EL (cell line): ENCODE results near the gene HCAR2.
"Not testable (repeated sequence)": the region's sequence is repeated elsewhere in the genome, so short reads cannot be mapped to it uniquely, and the experiment has no call there.

Experiments used
- DNase-seq: peaks from one replicate; pipeline ENCODE4 v3.0.0-alpha.2; 2016

HCAR2 gene

GRCh38 chr12:122702890-122703611 lies at the start of gene HCAR2:
HCAR2 (minus strand) TSS chr12:122703357; CDS start chr12:122703283, 74 bp downstream.
- DNase-seq = not testable (repeated sequence)

DNA sequence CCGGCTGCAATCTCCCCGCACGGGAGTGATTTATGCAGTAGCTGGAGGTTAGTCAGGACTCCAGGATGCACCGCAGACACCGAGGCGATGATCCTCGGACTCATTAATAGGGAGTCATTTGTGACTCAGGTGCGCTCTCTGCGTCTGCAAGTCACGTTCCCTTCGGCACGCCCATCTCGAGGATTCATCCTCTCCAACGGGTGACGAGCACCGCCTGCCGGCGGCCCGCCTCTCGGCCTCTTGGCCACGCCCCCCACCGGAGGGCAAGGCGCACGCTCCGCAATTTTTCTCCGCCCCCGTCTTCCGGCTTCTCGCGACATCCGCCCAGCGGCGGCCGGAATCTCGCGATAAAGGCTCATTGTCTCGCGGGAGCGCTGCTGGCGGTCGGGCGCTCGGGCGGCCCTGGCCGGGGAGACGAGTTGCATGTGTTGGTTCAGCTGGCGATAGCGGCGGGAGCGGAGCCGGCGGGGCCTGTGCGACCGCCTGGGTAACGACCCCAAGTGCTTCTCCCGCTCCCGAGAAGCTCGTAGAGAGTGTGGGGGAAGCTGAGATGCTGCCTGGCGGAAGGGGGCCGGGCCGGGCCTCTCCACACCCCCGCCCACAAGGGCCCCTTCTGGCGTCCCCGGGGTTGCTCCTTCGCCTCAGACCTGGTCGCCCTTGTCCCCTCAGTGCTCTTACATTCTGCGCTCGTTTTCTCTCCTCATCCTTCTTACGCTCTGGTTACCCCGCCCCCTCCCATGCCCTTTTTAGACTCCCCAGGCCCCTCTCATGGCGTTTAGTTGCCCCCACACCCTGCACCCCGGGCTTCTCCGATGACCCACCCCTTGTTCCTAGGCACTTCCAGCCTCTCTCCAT lies 49.5 kb upstream of the HCAR2 start, which contains the start of gene DENR:
DENR (plus strand) TSS at position 361 of the 855 bp plus-strand sequence. CDS start 878 bp downstream, outside the sequence.
- peak; percentile 98 for DNase-seq

GRCh38 chr12:122750781-122751515 lies 47.8 kb upstream of the HCAR2 start:
- not testable (repeated sequence) for DNase-seq

DNA sequence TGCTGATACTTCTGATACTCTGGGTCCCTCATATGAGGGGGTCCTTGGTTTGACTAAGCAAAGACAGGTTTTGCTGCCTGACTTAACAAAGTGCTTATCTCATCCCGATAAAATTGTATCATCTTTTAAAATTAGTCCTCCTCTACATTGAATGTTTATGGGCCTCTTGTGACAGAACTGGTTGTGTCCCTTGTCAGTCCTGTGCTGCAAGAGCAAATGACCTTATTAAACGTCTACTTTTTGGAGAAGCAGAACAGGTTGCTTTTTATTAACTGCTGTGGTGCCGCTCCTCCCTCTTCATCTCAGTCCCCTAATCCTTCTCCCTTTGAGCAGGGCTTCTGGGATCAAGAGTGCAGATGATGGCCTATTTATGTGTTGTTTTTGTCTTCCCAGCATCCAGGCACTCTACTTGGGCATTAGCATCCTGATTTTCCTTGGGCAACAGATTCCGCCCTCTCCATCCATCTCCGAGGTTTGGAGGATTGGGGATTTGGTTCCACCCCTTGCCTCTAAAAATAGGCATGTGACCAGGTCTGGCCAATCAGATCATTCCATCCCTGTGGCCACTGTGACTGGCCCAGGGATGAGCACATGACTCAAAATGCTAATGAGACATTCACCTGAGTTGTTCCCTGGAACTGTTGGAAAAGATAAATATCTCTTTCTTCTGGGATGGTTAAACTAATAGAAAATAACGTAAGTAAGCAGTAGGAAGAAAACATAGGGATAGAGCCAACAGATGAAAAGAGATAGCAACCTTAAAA lies 46.6 kb upstream of the HCAR2 start:
- no peak for DNase-seq

- no peak for DNase-seq
Observed at GRCh38 chr12:122747224-122748135, 44.3 kb upstream of the HCAR2 start.

GRCh38 chr12:122743895-122744525 lies 40.9 kb upstream of the HCAR2 start:
- DNase-seq = no peak

- DNase-seq = peak; percentile 10
Observed at GRCh38 chr12:122740351-122740750, 37.2 kb upstream of the HCAR2 start.

DNA sequence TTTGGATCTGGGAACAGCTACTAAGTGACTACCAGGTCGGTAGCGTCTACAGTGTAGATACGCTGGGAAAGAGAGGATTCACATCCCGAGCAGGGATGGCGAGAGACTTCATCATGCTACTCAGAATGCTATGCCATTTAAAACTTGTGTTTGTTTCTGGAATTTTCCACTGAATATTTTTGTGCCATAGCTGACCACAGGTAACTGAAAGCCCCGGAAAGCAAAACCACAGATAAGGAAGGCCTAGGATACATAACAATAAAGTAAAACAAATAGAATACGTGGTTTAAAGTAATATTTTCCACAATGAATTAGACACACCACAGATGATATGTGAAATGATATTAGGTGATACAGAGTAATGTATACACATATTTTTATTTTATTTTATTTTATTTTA lies 35.4 kb upstream of the HCAR2 start:
- DNase-seq = no peak

DNA sequence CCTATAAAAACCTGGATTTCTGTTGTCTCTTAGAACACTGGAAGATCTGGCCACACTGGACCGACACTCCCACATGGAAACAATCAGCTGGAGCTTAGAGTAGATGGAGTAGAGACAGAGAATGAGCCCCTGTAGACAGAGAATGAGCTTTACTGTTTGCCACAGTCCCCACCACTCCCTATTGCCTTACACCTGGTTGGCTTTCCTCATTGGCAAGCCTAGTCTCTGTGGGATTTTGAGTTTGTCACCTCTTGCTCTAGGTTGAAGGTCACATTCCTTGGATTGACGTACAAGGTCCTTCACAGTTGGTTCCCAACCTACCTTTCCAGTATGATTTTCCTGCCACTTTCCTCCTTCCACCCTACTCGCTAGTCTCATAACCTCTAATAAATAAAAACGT lies 29.5 kb upstream of the HCAR2 start:
- no peak for DNase-seq

DNA sequence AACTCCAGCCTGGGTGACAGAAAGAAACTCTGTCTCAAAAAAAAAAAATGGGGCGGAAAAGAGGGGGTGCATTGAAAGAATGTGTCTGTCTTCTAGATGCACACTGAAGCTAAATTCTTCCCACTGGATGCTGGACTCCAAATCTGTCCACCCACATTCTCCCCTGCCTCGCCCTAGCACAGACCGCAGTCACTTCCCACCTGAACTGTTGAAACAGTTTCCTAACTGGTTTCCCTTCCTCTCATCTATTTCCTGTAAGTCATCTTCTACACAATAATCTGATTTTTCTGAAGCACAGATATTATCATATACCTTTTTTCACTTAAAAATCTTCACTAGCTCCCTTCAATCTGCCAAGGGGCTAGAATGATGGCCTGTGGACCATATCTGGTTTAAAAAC lies 29.0 kb upstream of the HCAR2 start:
- no peak for DNase-seq

DNA sequence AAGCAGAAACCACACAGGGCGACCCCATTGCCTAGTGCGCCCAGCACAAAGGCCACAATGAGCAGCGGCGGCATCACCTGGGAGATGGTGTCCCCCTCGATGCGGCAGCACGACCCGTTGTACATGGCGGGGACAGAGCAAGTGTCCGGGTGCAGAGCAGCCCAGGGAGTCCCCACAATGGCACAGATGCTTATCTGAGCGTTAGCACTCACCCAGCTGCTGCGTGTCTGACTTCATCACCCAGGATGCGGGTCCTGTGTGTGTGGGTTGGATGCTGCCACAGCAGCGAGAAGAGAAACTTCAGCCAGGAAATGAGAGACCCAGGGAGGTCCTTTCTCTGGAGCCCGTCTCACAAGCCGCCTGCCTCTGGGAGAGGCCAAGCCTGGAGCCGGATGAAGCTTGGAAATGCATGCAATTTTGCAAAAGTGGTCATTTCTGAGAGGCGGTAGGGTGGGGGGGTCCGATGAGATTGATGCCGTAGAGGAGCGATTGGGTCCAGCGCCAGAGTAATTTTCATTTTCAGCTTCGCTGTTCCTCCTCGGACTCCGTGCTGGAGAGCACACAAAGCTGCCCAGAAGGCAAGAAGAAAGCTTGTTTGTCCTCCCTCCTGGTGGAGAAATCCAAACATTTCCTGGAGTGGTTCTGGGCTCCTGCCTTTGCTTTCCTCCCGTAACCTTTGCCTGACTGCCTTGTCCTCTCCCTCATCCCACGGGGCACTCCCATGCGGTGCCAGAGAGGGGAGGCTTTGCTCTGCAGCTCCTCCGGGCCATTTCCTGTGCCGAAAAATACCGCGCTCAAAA lies 27.3 kb upstream of the HCAR2 start, which contains the start of gene HCAR1:
HCAR1 (minus strand) TSS at position 630 of the 800 bp plus-strand sequence; CDS start at position 125, 505 bp downstream.
- no peak for DNase-seq

GRCh38 chr12:122729583-122730214 lies 26.5 kb upstream of the HCAR2 start:
- DNase-seq = no peak

- DNase-seq = no peak
Observed at GRCh38 chr12:122726080-122726558, 23.0 kb upstream of the HCAR2 start.

GRCh38 chr12:122725452-122726079 lies 22.4 kb upstream of the HCAR2 start:
- DNase-seq = no peak

DNA sequence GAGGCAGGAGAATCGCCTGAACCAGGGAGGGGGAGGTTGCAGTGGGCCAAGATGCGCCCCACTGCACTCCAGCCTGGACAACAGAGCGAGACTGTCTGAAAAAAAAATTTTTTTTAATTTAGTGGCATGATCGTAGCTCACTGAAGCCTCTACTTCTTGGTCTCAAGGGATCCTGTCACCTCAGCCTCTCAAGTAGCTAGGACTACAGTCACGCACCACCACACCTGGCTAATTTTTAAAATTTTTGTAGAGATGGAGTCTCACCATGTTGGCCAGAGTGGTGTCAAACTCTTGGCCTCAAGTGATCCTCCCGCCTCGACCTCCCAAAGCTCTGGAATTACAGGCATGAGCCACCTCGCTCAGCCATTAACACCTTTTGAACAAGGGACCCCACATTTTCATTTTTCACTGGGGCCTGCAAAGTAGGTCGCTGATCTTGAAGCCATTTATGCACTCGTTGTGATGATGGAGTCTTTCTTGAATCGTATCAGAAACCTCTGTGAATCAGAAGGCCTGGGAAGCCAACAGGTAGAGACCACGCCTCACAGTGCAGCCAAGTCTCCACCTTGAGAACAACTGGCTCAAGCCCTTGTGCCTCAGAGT lies 21.6 kb upstream of the HCAR2 start:
- DNase-seq = no peak

GRCh38 chr12:122722387-122722786 lies 19.2 kb upstream of the HCAR2 start:
- DNase-seq = no peak

DNA sequence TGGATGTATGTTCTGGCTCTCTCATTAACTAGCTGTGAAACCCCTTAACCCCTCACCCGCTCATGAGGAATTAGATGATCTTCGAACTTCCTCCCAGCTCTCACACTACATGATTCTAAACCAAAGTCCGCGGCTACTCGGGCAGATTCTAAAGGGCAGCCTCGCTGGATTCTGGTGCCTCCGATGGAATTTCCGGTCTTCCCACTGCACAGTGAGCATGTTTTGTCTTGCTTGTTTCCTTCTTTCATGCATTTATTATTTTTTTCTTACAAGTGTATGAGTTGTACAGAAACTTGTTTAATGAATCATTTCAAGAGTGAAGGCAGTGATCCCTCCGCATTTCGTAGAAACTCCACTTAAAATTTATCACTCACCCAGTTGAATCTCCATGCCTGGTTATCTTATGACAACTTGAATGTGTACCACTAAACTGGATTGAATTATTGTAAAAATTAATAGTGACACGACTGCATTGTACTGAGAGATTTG lies 17.9 kb upstream of the HCAR2 start:
- no peak for DNase-seq

- not testable (repeated sequence) for DNase-seq
Observed at GRCh38 chr12:122716658-122717057, 13.5 kb upstream of the HCAR2 start, which contains the start of gene HCAR3. HCAR3 (minus strand) TSS chr12:122716811; CDS start chr12:122716737, 74 bp downstream.
